ENCODE results near the gene CTNNBIP1. TPM values are rescaled to one million over a fixed set of nuclear protein-coding genes. Genes with fewer than 3 reads are reported as not detected.

Gene CTNNBIP1
- total and polyA plus RNA-seq, 2 of the 8 experiments (the other 6 are each of a cell fraction or from before 2014, with no cell fraction given): 40.9 to 46.6 TPM

DNA sequence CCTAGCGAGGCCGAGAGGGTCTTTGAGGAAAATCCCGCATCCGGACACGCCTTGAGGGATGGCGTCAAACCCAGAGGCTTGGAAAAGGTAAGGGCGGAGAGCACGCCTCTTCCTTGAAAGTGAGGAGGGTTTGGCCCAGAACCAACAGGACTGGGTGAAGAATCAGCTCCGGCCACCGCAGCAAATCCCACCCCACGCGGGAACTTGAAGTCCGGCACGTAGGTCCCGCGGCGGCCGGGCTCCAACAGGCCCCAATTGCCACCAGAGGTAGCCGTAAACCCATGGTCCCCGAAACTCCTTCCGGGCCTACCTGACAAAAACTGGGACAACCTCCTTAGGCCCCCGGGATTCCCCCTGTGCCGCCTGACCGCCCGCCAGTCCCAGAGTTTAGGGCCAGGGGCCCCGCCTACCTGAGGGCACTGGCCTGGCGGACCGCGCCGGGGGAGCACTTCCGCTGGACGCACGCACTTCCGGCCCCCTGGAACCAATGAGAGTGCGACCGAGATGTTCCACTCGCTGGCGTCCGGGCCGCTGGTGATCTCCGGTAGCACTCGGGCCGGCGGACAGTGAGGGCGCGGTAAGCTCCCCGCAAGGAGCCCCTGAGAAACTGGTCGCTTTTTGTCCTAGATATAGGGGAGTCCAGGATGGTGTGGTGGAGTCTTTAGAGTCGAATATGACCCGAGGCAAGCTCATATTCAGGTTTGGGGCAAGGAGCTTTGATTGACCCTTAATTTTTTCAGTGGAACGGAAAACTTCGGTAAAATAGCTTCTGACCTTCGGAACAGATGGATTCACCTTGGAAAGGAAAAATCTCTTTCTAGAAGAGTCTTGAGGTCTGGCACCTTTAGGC, 33.1 kb upstream of the CTNNBIP1 start, which contains the start of the genes LZIC and NMNAT1 (continued):
- TF ChIP-seq GTF2F1 (IDR thresholded peaks at IDR 0.05; ENCODE audit: borderline replicate concordance, low read depth, low read length): peak; percentile 19; the same call in 1 of the 2 replicates
- TF ChIP-seq TAF7 (optimal IDR thresholded peaks at IDR 0.05; ENCODE audit: borderline replicate concordance, low read depth, low read length): peak; percentile 89
- no peak for TF ChIP-seq RXRA (IDR thresholded peaks at IDR 0.05; ENCODE audit: insufficient read depth, low read depth, low read length)
- no peak for TF ChIP-seq RNF2 (IDR thresholded peaks at IDR 0.05; ENCODE audit: borderline replicate concordance, low read depth, low read length, missing control alignments, poor library complexity, severe bottlenecking)
- no peak for TF ChIP-seq POU5F1 (IDR thresholded peaks at IDR 0.05; ENCODE audit: low read depth, low read length)
- TF ChIP-seq, protein P1, sequence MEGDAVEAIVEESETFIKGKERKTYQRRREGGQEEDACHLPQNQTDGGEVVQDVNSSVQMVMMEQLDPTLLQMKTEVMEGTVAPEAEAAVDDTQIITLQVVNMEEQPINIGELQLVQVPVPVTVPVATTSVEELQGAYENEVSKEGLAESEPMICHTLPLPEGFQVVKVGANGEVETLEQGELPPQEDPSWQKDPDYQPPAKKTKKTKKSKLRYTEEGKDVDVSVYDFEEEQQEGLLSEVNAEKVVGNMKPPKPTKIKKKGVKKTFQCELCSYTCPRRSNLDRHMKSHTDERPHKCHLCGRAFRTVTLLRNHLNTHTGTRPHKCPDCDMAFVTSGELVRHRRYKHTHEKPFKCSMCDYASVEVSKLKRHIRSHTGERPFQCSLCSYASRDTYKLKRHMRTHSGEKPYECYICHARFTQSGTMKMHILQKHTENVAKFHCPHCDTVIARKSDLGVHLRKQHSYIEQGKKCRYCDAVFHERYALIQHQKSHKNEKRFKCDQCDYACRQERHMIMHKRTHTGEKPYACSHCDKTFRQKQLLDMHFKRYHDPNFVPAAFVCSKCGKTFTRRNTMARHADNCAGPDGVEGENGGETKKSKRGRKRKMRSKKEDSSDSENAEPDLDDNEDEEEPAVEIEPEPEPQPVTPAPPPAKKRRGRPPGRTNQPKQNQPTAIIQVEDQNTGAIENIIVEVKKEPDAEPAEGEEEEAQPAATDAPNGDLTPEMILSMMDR (IDR thresholded peaks at IDR 0.05; ENCODE audit: control extremely low read depth in 1 of 3, insufficient read depth in 1 of 3, low read depth in 1 of 3, low read length in 3 of 3): peak in 1 of 3 experiments; percentile 15; a peak in 1 of 4 replicates
- no peak for TF ChIP-seq SAP30 (IDR thresholded peaks at IDR 0.05; ENCODE audit: insufficient read depth, insufficient replicate concordance, low read length)
- TF ChIP-seq KDM5A (IDR thresholded peaks at IDR 0.05; ENCODE audit: low read length): peak; percentile 93
- TF ChIP-seq EZH2 (IDR thresholded peaks at IDR 0.05; ENCODE audit: low read depth, low read length, severe bottlenecking): no peak
- TF ChIP-seq, protein P2, sequence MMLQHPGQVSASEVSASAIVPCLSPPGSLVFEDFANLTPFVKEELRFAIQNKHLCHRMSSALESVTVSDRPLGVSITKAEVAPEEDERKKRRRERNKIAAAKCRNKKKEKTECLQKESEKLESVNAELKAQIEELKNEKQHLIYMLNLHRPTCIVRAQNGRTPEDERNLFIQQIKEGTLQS (IDR thresholded peaks at IDR 0.05; ENCODE audit: insufficient read depth, low read depth, low read length): no peak
- no peak for TF ChIP-seq MAFK (IDR thresholded peaks at IDR 0.05; ENCODE audit: low read depth, low read length)
- peak; percentile 42; the same call in 1 of the 2 replicates for TF ChIP-seq JUND (IDR thresholded peaks at IDR 0.05; ENCODE audit: low read length)
- peak in 1 of 2 experiments; percentile 68; a peak in 1 of 3 replicates for TF ChIP-seq EP300 (IDR thresholded peaks at IDR 0.05; ENCODE audit: borderline replicate concordance in 1 of 2, low read depth in 2 of 2, low read length in 2 of 2)
- peak; percentile 64; the same call in 1 of the 2 replicates for TF ChIP-seq RBBP5 (IDR thresholded peaks at IDR 0.05; ENCODE audit: borderline replicate concordance, low read depth, low read length)
- TF ChIP-seq PHF8 (conservative IDR thresholded peaks at IDR 0.05; ENCODE audit: low read depth, low read length): peak; percentile 93
- no peak for TF ChIP-seq FOSL1 (IDR thresholded peaks at IDR 0.05; ENCODE audit: insufficient read depth, low read depth, low read length)
